HG03432 (cell line): Measurements from ENCODE around the gene ZG16.
"Not testable (repeated sequence)": the region's sequence is repeated elsewhere in the genome, so short reads cannot be mapped to it uniquely, and the experiment has no call there.

ENCODE experiments used
- ATAC-seq: cut with Tn5 transposase; IDR thresholded peaks from one replicate; pipeline ENCODE4 v1.9.1; 2021; ENCODE audit warnings: mild to moderate bottlenecking, moderate library complexity; ENCODE audit not compliant: unreplicated experiment

The ZG16 gene

GRCh38 chr16:29777576-29778350 is at the start of gene ZG16:
ZG16 (plus strand) TSS chr16:29778256; CDS start chr16:29779267, 1,011 bp downstream.
- no peak for ATAC-seq

GRCh38 chr16:29729116-29729521 is 48.9 kb upstream of the ZG16 start:
- no peak for ATAC-seq

- no peak for ATAC-seq
These were observed 47.4 kb upstream of the ZG16 start for GRCh38 chr16:29730649-29731048.

GRCh38 chr16:29731768-29732601 is 46.1 kb upstream of the ZG16 start:
- ATAC-seq: peak; percentile 58

GRCh38 chr16:29734786-29735185 is 43.3 kb upstream of the ZG16 start:
- no peak for ATAC-seq

- ATAC-seq: no peak
These were observed 41.9 kb upstream of the ZG16 start for GRCh38 chr16:29736112-29736511.

GRCh38 chr16:29736764-29737163 is 41.3 kb upstream of the ZG16 start:
- no peak for ATAC-seq

- no peak for ATAC-seq
These were observed 40.3 kb upstream of the ZG16 start for GRCh38 chr16:29737713-29738112.

GRCh38 chr16:29738514-29738913 is 39.5 kb upstream of the ZG16 start:
- ATAC-seq: peak; percentile 46

- ATAC-seq: not testable (repeated sequence)
These were observed 38.0 kb upstream of the ZG16 start for GRCh38 chr16:29739927-29740629.

GRCh38 chr16:29740630-29741015 is 37.4 kb upstream of the ZG16 start:
- ATAC-seq: not testable (repeated sequence)

- no peak for ATAC-seq
These were observed 35.3 kb upstream of the ZG16 start for GRCh38 chr16:29742683-29743275.

GRCh38 chr16:29743475-29743826 is 34.6 kb upstream of the ZG16 start:
- ATAC-seq: no peak

- ATAC-seq: no peak
These were observed 34.1 kb upstream of the ZG16 start for GRCh38 chr16:29743827-29744531.

GRCh38 chr16:29744541-29745101 is 33.4 kb upstream of the ZG16 start:
- ATAC-seq: no peak

- peak; percentile 36 for ATAC-seq
These were observed 32.8 kb upstream of the ZG16 start for GRCh38 chr16:29745121-29745852.

GRCh38 chr16:29745853-29746345 is 32.2 kb upstream of the ZG16 start, which contains the start of gene C16orf54:
C16orf54 (minus strand) TSS chr16:29745990; CDS start chr16:29744951, 1,039 bp downstream.
- peak; percentile 76 for ATAC-seq

- ATAC-seq: not testable (repeated sequence)
These were observed 31.5 kb upstream of the ZG16 start for GRCh38 chr16:29746518-29746917.
